H9 (cell line): ENCODE measurements around the gene SULT2B1. TPM values are rescaled to one million over a fixed set of nuclear protein-coding genes. Genes with fewer than 3 reads are reported as not detected.

ENCODE experiments used
- DNase-seq: peaks from one replicate; pipeline ENCODE4 v3.0.0-alpha.2; 2017
- H2AFZ ChIP-seq: one replicate; pipeline ENCODE4 v1.6.1; 2013; ENCODE audit warnings: mild to moderate bottlenecking, low read length, control low read depth, moderate library complexity
- H2AK5ac ChIP-seq: 2 replicates; pipeline ENCODE4 v1.6.1; 2013; ENCODE audit warnings: low read length, control low read depth, mixed read lengths; ENCODE audit not compliant: insufficient read length
- H2BK120ac ChIP-seq: one replicate; pipeline ENCODE4 v1.6.1; 2013; ENCODE audit warnings: low read depth, mild to moderate bottlenecking, low read length, control low read depth, inconsistent platforms; ENCODE audit not compliant: poor library complexity, severe bottlenecking
- H2BK12ac ChIP-seq: 2 replicates; pipeline ENCODE4 v1.6.1; 2013; ENCODE audit warnings: low read length, control low read depth, mixed read lengths, low read depth; ENCODE audit not compliant: insufficient read length
- H2BK15ac ChIP-seq: 2 replicates; pipeline ENCODE4 v1.6.1; 2013; ENCODE audit warnings: low read depth, low read length, control low read depth
- H2BK20ac ChIP-seq: one replicate; pipeline ENCODE4 v1.6.1; 2013; ENCODE audit warnings: low read depth, mild to moderate bottlenecking, low read length, control low read depth, inconsistent platforms; ENCODE audit not compliant: poor library complexity, severe bottlenecking
- H2BK5ac ChIP-seq: 2 replicates; pipeline ENCODE4 v1.6.1; 2013; ENCODE audit warnings: low read length, control low read depth, mixed read lengths; ENCODE audit not compliant: insufficient read length
- H3K14ac ChIP-seq: 2 replicates; pipeline ENCODE4 v1.6.1; 2013; ENCODE audit warnings: low read length, control low read depth; ENCODE audit not compliant: insufficient read depth
- H3K18ac ChIP-seq: 2 replicates; pipeline ENCODE4 v1.6.1; 2013; ENCODE audit warnings: low read depth, mild to moderate bottlenecking, mixed read lengths, low read length, control low read depth; ENCODE audit not compliant: insufficient read length
- H3K23ac ChIP-seq: 2 replicates; pipeline ENCODE4 v1.6.1; 2013; ENCODE audit warnings: low read length, control low read depth, mixed read lengths, low read depth; ENCODE audit not compliant: insufficient read length
- H3K23me2 ChIP-seq: 2 replicates; pipeline ENCODE4 v1.6.1; 2013; ENCODE audit warnings: low read depth, mild to moderate bottlenecking, mixed read lengths, low read length, control low read depth; ENCODE audit not compliant: insufficient read length, poor library complexity, severe bottlenecking
- H3K27ac ChIP-seq: 2 replicates; pipeline ENCODE4 v1.5.1; 2013; ENCODE audit warnings: low read length, control low read depth, mixed read lengths, low read depth; ENCODE audit not compliant: insufficient read length
- H3K27me3 ChIP-seq: 2 replicates; pipeline ENCODE4 v1.6.1; 2013; ENCODE audit warnings: low read length, control low read depth, inconsistent platforms; ENCODE audit not compliant: insufficient read depth
- H3K4ac ChIP-seq: 2 replicates; pipeline ENCODE4 v1.6.1; 2013; ENCODE audit warnings: low read depth, mild to moderate bottlenecking, control low read depth, inconsistent platforms, low read length, moderate library complexity
- H3K4me1 ChIP-seq: 2 replicates; pipeline ENCODE4 v1.6.1; 2013; ENCODE audit warnings: low read length, control low read depth, inconsistent platforms; ENCODE audit not compliant: insufficient read depth
- H3K4me2 ChIP-seq: 2 replicates; pipeline ENCODE4 v1.6.1; 2013; ENCODE audit warnings: low read length, control low read depth, mixed read lengths; ENCODE audit not compliant: insufficient read length, insufficient read depth
- H3K56ac ChIP-seq: 2 replicates; pipeline ENCODE4 v1.6.1; 2013; ENCODE audit warnings: low read depth, mild to moderate bottlenecking, mixed read lengths, low read length, control low read depth; ENCODE audit not compliant: insufficient read length
- H3K79me1 ChIP-seq: 2 replicates; pipeline ENCODE4 v1.6.1; 2013; ENCODE audit warnings: low read depth, mild to moderate bottlenecking, moderate library complexity, low read length, control low read depth, inconsistent platforms; ENCODE audit not compliant: insufficient read depth, poor library complexity, severe bottlenecking
- H3K79me2 ChIP-seq: 2 replicates; pipeline ENCODE4 v1.6.1; 2013; ENCODE audit warnings: low read length, control low read depth, inconsistent platforms; ENCODE audit not compliant: insufficient read depth
- H3K9ac ChIP-seq: 2 replicates; pipeline ENCODE4 v1.6.1; 2013; ENCODE audit warnings: low read length, control low read depth, mixed read lengths; ENCODE audit not compliant: insufficient read length; ENCODE audit errors: extremely low read depth
- H3K9me3 ChIP-seq: one replicate; pipeline ENCODE4 v1.6.1; 2013; ENCODE audit warnings: low read depth, low read length, inconsistent platforms; ENCODE audit not compliant: control insufficient read depth
- H3T11ph ChIP-seq: one replicate; pipeline ENCODE4 v1.6.1; 2013; ENCODE audit warnings: mild to moderate bottlenecking, low read length, control low read depth, inconsistent platforms
- H4K20me1 ChIP-seq: one replicate; pipeline ENCODE4 v1.6.1; 2013; ENCODE audit not compliant: control insufficient read depth, insufficient read length, insufficient read depth
- H4K5ac ChIP-seq: 2 replicates; pipeline ENCODE4 v1.6.1; 2013; ENCODE audit warnings: low read depth, mild to moderate bottlenecking, mixed read lengths, low read length, control low read depth; ENCODE audit not compliant: insufficient read length
- H4K8ac ChIP-seq: replicated peaks from 2 replicates; pipeline ENCODE4 v1.6.1; 2013; ENCODE audit warnings: low read length, control low read depth, mixed read lengths, low read depth; ENCODE audit not compliant: insufficient read length
- H4K91ac ChIP-seq: 2 replicates; pipeline ENCODE4 v1.6.1; 2013; ENCODE audit warnings: low read depth, mild to moderate bottlenecking, moderate library complexity, mixed read lengths, low read length, control low read depth; ENCODE audit not compliant: insufficient read length
- H3K27ac Mint-ChIP-seq, 3 experiments: 2 replicates in 2 of 3; 3 replicates in 1 of 3; pipeline ENCODE4 v1.8.0; 2020 to 2021; ENCODE audit warnings: mixed read lengths in 3 of 3, mild to moderate bottlenecking in 1 of 3, moderate library complexity in 1 of 3
- H3K27me3 Mint-ChIP-seq: 2 replicates; pipeline ENCODE4 v1.8.0; 2021; ENCODE audit warnings: low read depth, mild to moderate bottlenecking, moderate library complexity, mixed read lengths
- H3K36me3 Mint-ChIP-seq, 3 experiments: 2 replicates in 2 of 3; 3 replicates in 1 of 3; pipeline ENCODE4 v1.8.0; 2020 to 2021; ENCODE audit warnings: low read depth in 3 of 3, mixed read lengths in 3 of 3; ENCODE audit not compliant: insufficient read depth in 1 of 3
- H3K4me1 Mint-ChIP-seq, 2 experiments: 2 replicates each; pipeline ENCODE4 v1.8.0; 2020; ENCODE audit warnings: mixed read lengths in 2 of 2
- H3K4me3 Mint-ChIP-seq, 2 experiments: 2 replicates in 1 of 2; 3 replicates in 1 of 2; pipeline ENCODE4 v1.8.0; 2020 to 2021; ENCODE audit warnings: mild to moderate bottlenecking in 2 of 2, mixed read lengths in 2 of 2, moderate library complexity in 1 of 2
- H3K9me3 Mint-ChIP-seq, 2 experiments: 2 replicates in 1 of 2; 3 replicates in 1 of 2; pipeline ENCODE4 v1.8.0; 2020; ENCODE audit warnings: mild to moderate bottlenecking in 2 of 2, mixed read lengths in 2 of 2, moderate library complexity in 1 of 2
- CTCF ChIP-seq: fragments of 200-600 bp; sonication (generic); conservative IDR thresholded peaks from 3 replicates; pipeline ENCODE4 v1.8.0; 2021; ENCODE audit warnings: antibody characterized with exemption, mild to moderate bottlenecking
- WGBS: extraction: QIAGEN DNeasy Blood & Tissue Kit; methylation state at CpG from one replicate; pipeline ENCODE4 v1.1.7; 2013; ENCODE audit warnings: missing lambda C conversion rate, low lambda C conversion rate, mixed read lengths; ENCODE audit not compliant: insufficient read length; ENCODE audit errors: extremely low coverage; 5-methylcytosine and 5-hydroxymethylcytosine counted together
- total RNA-seq: library from RNA; stranded (reverse); gene quantifications from 2 replicates; pipeline ENCODE4 v1.2.1, GENCODE V29; 2021

SULT2B1 gene
- total RNA-seq, 1 experiment from 2014 or later: 1.7 TPM

DNA sequence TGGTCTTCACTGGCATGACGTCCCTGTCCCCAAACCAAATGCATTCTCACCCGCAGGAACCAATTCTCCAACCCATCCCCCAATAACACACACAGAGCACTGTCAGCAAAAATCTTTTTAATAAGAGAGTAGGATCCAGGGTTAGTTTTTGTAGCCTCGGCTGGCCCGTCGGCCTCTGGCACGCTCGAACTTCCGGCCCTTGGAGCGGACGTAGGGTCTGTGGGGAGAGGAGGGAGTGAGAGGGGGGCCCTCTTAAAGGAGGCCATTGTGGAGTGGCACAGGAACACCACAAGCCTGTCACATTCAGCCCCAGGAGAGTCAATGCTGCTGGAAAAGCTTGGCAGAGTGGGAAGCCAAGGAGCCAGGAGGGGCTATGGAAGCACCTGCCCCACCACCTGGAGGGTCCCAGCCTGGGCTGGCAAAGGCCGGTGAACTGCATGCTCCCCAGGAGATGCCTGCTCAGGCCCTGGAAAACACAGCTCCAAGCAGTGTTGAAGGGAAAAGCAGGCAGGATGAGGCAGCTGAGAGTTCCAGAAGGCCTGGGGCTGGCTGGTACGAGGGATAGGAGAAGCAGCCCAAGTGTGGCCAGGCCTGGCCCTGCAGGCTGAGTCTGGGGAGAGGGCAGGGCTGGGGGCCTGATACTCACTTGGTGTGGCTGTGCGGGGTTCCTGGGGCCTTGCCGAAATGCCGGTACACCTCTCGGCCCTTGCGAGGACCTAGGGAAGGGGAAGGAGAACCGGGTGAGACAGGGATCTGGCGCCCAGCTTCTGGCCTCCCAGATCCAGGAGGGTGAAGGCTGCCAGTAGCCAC is 63.5 kb downstream of the SULT2B1 start:
- no peak for DNase-seq
- no peak overlapping the region for H2AK5ac ChIP-seq
- H3K4me2 ChIP-seq: peak overlapping the region; percentile 21

More for the DNA sequence above, 63.5 kb downstream of the SULT2B1 start:
- peaks cover 18% of the 10 kb centered on the region for H3K79me2 ChIP-seq
- H3K27ac ChIP-seq: peak overlapping the region; percentile 47
- no peak overlapping the region for H3K18ac ChIP-seq
- no peaks in the 10 kb centered on the region for H3K9me3 ChIP-seq
- H2BK5ac ChIP-seq: no peak overlapping the region
- H4K91ac ChIP-seq: no peak overlapping the region
- no peak for TF ChIP-seq CTCF
- H2BK15ac ChIP-seq: no peak overlapping the region
- no peak overlapping the region for H3K9ac ChIP-seq
- H3K27ac Mint-ChIP-seq: peak overlapping the region; percentile 89 to 96 (median 89)
- no peak overlapping the region for H2AFZ ChIP-seq
- no peak overlapping the region; the same call in 1 of the 2 replicates for H3K14ac ChIP-seq
- no peaks in the 10 kb centered on the region; the same call in 1 of the 2 replicates for H3K27me3 Mint-ChIP-seq
- H3K4me1 Mint-ChIP-seq: peaks cover 40 to 54% of the 10 kb centered on the region in 2 experiments
- peak overlapping the region; percentile 42 to 66 for H3K4me3 Mint-ChIP-seq
- no peaks in the 10 kb centered on the region for H3K27me3 ChIP-seq
- no peak overlapping the region for H2BK20ac ChIP-seq
- no peak overlapping the region for H3K4ac ChIP-seq
- no peak overlapping the region for H3K23ac ChIP-seq
- H4K5ac ChIP-seq: no peak overlapping the region
- peaks cover 36 to 58% (median 53%) of the 10 kb centered on the region in 3 experiments for H3K36me3 Mint-ChIP-seq
- H3T11ph ChIP-seq: no peak overlapping the region
- H3K23me2 ChIP-seq: peaks cover 10% of the 10 kb centered on the region
- H2BK12ac ChIP-seq: no peak overlapping the region
- H3K4me1 ChIP-seq: peaks cover 3% of the 10 kb centered on the region; the same call in 1 of the 2 replicates
- H3K56ac ChIP-seq: no peak overlapping the region
- no peak overlapping the region for H4K8ac ChIP-seq
- H3K79me1 ChIP-seq: peaks cover 4% of the 10 kb centered on the region
- H2BK120ac ChIP-seq: no peak overlapping the region
- WGBS: no CpG with 5 or more reads among the region's 19 CpGs
- H4K20me1 ChIP-seq: no peaks in the 10 kb centered on the region
- no peaks in the 10 kb centered on the region; a peak in 2 of 5 replicates for H3K9me3 Mint-ChIP-seq
